NCI-H345 (cell line): ENCODE results near the gene TTC1.
"Not testable (repeated sequence)": the region's sequence is repeated elsewhere in the genome, so short reads cannot be mapped to it uniquely, and the experiment has no call there.

ENCODE experiments used
- DNase-seq: peaks from one replicate; lab custom pipeline; 2025; lab: John Stamatoyannopoulos, UW

TTC1 gene

DNA sequence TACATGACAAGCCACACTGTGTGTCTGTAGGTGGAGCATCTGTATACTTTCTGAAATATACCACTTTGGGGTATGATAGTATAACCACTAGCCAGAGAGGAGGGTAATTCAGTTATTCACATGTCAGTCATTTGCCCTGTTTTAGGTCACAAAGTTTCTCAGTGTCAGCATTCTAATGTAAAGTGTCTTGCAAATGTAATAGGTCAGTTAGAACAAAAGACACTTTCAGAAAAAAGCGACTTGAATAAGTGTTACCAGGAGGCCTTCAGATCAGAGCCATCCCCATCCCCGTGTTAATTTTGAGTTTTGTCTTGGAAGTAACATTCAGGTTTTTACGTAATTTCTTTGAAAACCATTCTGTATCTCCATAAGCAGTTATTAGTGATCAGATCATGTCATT lies 33.7 kb downstream of the TTC1 start:
- no peak for DNase-seq

DNA sequence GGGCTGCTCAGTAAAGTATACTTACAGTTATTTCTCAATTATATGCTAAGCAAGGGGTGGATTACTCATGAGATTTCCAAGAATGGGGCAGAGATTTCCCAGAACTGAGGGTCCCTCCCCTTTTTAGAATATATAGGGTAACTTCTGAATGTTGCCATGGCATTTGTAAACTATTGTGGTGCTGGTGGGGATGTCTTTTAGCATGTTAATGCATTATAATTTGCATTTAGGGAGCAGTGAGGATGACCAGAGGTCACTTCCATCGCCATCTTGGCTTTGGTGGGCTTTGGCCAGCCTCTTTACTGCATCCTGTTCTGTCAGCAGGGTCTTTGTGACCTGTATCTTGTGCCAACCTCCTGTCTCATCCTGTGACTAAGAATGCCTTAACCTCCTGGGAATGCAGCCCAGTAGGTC lies 35.5 kb downstream of the TTC1 start:
- DNase-seq = no peak

DNA sequence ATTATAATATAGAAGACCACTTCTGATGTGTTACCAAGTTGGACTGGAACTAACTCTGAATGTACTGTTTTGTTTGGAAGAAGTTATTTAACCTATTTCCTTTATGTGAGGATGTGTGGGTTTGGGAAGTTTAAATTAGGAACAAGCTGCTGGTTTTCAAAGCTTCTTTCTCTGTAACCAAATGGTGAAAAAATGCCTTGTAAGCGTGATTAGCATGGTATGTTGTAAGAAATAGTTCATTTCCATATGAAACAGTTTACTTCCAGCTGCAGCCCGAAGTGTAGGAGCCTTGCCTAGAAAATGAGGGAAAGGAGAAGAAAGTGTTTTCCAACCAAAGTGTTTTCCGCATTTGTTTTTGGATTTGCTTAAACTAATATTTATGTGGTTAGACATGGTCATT lies 36.0 kb downstream of the TTC1 start:
- DNase-seq = no peak

DNA sequence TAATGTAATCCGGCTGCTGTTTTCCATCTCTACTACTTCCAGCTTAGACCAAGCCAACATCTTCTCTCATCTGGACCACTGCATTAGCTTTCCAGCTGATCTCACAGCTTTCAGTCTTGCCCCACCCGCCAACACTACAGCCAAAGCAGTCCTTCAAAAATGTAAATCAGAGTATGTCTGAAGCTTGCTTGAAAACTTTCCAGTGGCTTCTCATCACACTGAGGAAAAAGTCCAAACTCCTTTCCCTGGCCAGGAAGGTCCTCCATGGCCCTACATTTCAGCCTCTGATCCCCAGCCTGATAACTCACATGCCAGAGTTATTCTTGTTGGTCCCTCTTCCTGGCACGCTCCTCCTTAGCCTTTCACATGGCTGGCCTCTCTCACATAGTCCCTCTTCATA lies 38.5 kb downstream of the TTC1 start:
- no peak for DNase-seq

DNA sequence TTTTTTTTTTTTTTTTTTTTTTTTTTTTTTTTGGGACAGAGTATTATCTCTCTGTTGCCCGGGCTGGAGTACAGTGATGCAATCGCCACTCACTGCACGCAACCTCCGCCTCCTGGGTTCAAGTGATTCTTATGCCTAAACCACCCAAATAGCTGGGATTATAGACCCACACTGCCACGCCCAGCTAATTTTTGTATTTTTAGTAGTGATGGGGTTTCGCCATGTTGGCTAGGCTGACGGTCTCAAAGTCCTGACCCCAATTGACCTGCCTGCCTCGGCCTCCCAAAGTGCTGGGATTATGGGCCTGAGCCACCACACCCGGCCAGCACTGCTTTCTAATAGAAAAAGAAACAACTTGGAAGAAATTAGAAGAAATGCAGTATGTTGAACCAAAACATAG lies 39.2 kb downstream of the TTC1 start:
- DNase-seq = no peak

DNA sequence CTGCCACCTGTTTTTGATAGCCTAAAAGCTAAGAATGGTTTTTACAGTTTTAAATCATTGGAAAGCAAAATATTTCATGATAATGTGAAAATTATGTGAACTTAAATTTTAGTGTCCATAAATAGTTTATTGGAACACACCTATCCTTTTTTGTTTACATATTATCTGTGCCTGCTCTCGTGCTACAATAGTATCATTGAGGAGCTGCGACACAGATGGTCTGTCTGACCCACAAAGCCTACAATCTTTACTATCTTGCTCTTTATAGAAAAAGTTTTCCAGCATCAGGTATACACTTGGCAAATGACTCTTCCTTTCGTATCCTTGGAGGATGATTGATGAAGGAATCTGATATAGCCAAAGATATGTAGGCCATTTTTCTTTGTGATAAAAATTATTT lies 40.2 kb downstream of the TTC1 start:
- no peak for DNase-seq

DNA sequence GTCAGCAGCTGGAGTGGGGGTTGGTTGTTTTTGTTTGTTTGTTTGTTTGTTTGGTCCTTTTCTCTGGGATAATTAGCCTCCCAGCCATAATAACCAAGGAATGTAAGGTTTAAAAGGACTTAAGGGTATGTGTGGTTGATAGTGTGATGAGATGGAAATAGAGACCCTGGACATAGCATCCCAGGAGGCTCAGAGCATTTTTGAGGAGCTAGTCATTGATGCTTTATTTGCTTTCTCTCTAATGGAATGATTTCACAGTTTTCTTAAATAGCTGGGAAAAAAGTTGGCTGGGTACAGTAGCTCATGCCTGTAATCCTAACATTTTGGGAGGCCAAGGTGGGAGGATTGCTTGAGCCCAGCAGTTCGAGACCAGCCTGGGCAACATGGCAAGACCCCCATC lies 45.1 kb downstream of the TTC1 start:
- no peak for DNase-seq

DNA sequence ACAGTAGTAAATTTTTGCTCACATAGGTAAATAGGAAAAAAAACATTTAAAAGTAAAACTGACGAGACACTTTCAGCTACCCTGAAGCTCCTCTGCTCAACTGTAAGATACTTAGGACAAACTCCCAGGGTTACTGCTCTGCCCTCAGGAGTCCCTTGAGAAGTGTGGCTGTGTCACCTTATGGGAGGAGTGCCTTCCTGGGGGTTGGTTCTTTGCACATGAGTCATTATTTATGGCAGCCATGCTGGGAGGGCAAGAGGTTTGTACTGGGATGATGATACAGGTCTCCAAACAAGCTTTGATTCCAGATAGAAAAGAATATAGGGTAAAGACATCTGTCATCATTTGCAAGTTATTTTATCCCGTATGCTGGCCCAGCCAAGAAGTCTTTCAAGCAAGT lies 45.9 kb downstream of the TTC1 start:
- no peak for DNase-seq

DNA sequence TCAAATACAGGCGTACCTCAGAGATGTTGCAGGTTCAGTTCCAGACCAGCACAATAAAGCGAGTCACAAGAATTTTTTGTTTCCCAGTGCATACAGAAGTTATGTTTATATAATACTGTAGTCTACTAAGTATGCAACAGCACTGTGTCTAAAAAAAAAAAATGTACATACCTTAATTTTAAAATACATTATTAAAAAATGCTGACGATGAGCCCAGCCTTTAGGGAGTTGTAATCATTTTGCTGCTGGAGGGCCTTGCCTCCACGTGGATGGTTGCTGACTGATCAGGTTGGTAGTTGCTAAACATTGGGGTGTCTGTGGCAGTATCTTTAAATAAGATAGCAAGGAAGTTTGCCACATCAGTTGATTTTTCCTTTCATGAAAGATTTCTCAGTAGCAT lies 48.3 kb downstream of the TTC1 start:
- no peak for DNase-seq

DNA sequence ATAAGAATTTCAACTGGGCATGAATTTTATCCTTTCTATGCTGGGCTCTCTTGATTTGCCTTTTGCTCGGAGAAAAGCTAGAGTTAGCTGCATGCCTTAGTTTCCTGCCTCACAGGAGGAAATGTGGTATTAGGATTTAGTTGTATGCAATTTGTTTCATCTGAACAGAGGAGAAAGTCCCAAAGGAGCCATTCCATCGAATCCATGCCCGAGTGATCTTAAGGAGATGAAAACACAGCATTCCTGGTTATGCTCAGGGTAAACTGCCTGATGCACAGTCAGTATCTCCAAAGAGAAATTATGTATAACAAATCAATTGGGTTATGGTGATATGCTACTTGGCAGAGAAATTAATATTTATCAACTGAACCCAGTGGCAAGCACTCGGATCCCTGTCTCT lies 51.1 kb downstream of the TTC1 start:
- DNase-seq = no peak

DNA sequence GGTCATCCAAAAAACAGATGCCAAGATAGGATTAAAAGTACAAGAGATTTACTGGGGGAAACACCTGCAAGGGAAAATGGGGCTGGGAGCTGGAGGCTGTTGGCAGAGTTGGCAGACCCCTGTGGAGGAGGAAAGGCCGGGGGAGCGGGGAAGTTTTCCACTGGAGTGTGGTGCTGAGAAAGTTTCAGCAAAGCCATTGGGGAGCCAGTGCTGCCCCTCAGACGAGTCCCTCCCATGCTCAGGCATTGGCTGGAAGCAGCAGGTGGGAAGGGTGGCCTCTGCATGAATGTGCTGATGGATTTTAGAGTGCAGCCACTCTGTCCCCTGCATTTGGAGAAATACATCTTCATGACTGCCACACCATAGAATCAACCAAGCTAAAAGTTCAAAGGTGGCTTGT lies 52.8 kb downstream of the TTC1 start:
- DNase-seq = no peak

DNA sequence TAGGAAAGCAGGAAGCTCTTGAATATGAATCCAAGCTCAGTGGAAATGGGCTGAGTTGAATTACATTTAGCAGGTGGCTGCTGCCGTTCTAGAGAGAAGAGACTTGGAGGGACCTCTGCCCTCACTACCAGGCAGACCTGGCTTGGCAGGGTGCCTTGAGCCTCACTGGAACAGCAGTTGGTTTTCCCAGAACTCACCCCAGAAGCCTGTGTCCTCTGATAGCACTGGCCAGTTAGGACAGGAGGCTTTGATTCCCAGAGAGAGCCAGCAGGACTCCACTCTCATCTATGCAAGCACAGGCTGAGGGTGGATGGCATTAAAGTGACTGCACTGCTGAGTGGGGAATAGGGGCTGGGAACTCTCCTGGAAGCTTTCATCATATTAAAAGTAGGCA lies 55.5 kb downstream of the TTC1 start:
- DNase-seq = no peak

DNA sequence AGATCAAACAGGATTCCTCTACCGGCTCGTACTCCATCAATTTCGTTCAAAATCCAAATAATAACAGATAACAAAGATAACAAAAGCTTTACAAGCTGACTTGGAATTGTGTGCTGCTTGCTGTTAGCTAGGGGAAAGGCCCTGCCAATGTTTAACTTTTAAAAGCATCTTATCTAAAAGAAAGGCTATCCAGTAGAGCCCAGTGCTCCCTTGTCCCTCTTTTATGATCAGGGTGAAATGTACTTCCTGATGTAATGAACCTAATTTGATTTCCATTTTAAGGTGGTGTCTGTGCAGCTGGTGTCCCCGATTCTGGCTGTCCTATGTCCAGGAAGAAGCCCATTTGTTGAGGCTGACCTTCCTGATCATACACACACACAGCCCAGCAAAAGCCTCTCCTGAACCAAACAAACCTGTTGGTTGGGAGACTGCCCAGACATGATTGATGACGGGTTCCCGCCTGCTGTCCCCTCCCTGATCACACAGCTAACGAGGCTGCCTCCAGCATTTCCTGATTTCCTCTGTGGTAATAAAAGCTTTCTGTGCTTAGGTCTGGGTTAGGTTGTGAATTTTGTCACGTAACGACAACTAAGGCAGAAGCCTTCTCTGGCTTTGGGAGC lies 56.2 kb downstream of the TTC1 start:
- no peak for DNase-seq

DNA sequence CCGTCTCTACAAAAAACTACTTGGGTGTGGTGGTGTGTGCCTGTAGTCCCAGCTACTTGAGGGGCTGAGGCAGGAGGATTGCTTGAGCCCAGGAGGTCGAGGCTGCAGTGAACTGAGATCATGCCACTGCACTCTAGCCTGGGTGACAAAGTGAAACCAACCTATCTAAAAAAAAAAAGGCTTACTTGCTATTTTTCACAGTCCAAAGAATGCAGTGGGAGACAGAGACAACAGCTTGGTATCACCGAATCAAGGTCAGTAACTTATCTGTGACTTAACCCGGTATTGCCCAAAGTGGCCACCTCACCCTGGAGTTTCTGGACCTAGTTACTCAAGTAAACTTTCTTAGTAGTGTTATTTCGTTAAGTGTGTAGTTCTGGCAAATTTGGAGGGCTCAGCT lies 60.2 kb downstream of the TTC1 start:
- not testable (repeated sequence) for DNase-seq

DNA sequence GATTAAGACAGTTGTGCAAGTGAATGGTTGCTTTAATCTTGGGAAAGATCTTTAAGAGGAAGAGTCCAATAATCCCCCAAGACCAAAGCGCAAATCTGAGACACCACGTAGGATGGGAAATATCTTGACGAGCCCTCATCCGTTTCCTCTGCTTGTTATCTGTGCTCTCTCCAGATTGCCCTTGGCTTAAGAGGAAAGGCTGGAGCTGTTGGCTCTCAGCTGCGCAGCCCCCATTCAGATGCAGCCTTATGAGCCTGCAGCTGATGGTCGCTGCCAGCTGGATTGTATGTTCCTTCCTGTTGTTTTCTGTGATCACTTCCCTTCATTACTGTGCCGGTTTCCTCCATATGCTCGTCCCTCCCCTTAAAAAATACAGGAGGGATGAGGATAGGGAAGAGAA lies 62.6 kb downstream of the TTC1 start:
- no peak for DNase-seq

DNA sequence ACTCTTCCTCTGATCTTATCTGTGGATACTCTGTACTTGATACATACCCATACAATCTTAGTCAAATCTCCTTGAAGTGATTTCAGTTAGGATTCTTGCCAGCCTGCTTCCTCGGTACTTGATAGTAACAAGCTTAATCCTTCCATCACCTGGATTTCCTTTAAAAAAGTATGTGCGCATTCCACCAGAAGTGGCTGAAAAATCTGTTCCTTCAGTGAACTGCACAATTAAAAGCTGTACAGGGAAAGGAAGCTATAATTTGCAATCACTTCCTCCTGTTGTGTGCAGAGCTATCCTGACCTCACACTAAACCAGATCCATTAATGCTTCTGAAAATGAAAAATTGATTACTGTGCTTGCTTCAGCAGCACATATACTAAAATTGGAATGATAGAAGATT lies 63.0 kb downstream of the TTC1 start:
- DNase-seq = no peak

DNA sequence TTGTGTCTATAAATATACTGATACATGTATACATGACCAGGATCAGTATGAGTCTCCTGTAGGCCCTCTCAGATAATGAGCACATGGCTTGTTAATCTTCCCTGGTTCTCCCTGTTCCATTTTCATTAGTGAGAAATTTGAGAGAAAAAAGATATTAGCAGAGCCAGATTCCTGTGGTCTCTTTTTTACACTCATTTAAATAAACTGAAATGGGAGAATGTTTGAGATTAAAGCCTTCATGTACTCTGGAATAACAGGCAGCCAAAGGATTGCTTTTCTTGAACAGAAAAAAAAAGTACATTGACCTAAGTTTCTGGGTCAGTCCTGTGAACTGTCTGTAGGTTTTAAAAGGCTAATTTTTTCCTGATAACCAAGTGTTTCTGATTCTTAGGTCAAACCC lies 66.1 kb downstream of the TTC1 start:
- no peak for DNase-seq

DNA sequence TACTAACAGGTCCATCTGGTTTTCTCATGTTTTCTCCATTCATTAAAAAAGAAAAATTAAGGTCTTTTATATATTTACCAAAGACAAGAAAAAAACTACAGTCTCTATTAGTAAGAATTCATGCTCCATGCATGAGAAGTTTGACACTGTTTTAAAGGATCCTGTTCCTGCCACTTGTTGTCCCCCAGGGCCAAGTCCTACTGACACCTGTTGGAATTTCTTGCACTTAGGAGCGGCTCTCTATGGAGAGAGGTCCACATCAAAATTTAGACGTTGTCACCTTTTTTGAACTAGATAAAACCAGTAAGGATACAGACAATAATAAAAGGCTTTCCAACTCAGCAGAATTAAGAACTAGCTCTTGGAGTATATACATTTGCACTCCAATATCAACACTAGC lies 68.1 kb downstream of the TTC1 start:
- DNase-seq = no peak

DNA sequence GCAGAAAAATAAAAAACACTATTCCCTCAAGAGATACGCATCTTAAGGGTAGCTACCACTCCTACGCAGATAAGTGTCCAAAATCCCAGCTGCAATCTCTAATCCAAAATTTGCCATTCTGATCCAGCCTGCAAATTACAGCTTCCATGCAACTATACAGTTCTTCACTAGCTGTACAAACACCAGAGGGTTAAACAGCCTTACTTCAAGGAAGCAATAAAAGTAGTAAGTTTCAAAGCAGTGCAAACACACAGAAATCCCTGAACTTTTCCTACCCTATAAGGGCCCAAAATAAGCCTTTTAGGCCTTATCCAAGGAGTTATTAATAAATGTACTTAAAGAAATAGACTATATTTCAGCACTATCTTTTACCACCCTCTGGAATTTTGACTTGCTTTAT lies 70.8 kb downstream of the TTC1 start:
- DNase-seq = no peak

DNA sequence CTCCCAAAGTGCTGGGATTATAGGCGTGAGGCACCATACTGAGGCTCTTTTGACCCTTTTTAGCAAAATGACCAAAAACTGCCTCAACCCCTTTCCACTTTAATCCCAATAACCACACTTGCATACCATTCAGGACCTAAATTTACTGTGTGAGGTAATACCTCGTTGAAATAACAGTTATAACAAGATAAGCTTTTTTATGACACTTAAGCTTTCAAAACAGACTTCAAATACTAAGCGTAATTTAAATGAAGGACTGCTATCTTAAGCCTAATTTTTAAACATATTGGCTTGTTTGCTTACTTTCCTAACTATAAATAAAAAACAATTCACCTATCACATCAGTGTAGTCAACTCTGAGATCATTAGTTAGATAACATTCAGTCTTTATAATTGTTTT lies 72.6 kb downstream of the TTC1 start:
- DNase-seq = no peak

DNA sequence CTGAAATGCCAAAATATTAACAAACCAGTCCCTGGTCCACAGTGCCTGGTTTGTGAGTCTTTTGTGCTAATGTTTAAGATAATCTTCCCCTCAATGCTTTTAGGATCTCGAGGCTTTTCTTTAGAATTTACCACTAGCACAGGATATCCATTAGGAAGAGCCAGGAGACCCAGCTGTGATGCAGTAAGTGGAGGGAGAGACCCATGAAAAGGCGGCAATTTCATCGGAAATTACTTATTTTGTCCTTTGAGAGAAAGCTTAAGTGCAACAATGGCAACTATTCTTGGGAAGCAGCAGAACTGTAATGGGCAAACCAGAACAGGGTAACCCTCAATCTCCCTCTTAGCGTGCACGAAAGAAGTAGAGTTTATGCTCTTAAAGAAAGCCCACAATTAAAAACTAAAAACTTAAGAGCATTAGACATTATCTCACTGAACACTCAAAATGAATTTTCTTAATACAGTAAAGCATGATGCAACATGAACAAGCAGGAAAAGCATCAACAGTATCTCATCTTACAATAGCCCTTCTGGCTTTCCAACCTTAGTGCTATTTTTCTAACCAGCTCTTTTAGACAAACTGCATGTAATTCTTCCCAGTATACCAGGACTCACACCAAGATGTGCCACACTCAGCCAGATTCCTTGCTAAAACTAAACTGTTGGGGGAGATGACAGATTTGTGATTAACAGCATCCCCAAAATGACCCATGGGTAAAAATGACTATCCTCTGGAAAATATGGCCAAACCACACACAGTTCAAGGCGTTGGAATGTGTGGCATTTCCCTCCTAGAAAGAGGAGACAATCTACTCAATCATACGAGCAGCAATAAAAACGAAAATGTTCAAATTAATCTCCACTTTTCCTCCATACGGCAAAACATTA lies 73.9 kb downstream of the TTC1 start:
- no peak for DNase-seq

DNA sequence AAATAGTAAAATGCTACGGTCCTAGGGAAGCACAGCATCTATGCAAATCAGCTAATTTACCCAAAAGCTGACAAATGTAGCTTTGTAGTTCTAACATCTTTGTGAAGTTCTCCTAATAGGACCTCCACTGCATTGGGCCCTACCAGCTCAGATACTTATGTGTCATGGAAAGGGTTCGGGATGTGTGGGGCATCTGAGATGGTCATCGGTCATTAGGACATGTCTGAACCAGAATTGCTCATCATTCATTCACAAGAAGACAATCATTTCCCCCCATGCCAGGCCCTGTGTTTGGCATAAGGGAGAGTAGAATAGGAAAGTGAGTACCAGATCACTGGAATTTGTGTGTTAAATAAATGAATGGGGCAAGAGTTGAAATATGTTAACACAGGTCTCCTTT lies 74.6 kb downstream of the TTC1 start:
- no peak for DNase-seq

DNA sequence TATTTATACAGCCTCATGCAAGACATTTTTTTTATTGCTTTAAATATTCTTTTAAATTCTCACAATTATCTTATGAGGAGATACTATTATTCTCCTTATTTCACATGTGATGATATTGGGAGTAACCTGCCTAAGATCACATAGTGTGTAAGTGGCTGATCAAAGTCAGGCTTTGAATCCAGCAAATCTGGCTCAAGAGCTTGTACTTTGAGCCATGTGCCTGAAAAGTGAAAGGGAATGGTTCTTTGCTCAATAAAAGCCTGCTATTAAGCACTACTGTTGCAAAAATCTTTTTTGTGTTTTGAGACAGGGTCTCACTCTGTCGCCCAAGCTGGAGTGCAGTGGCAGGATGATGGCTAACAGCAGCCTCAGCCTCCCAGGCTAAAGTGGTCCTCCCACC lies 75.2 kb downstream of the TTC1 start:
- no peak for DNase-seq

DNA sequence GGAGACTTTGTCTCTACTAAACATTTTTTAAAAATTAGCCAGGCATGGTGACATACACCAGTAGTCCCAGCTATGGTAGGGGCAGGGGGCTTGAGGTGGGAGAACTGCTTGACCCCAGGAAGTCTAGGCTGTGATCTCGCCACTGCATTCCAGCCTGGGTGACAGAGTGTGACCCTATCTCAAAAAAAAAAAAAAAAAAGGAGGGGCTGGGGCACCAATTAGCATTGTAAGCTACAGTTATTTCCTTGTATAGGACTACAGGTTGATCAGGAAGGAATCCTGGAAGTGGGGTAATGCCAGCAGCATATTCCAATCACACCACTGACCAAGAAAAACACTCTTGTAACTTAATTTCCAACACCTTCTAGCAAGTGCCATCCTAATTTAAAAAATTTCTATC lies 78.3 kb downstream of the TTC1 start:
- DNase-seq = no peak
